Stimulated activated CD8-positive, alpha-beta memory T cell treated with anti-CD3 and anti-CD28 coated beads, Interleukin-12 subunit alpha, Interleukin-12 subunit beta, amount 100 ng/mL, for 1 hour (primary cell): ENCODE results near the gene PITX2.
"Not testable (repeated sequence)": the region's sequence is repeated elsewhere in the genome, so short reads cannot be mapped to it uniquely, and the experiment has no call there.

Source experiments
- DNase-seq: peaks from one replicate; pipeline ENCODE4 v3.0.0-alpha.2; 2020; ENCODE audit warnings: low read depth

The PITX2 gene

GRCh38 chr4:110610940-110611831 is 11.7 kb downstream of the PITX2 start:
- no peak for DNase-seq

- no peak for DNase-seq
These were observed 12.3 kb downstream of the PITX2 start for GRCh38 chr4:110610620-110610939.

GRCh38 chr4:110609044-110609750 is 13.7 kb downstream of the PITX2 start:
- no peak for DNase-seq

DNA sequence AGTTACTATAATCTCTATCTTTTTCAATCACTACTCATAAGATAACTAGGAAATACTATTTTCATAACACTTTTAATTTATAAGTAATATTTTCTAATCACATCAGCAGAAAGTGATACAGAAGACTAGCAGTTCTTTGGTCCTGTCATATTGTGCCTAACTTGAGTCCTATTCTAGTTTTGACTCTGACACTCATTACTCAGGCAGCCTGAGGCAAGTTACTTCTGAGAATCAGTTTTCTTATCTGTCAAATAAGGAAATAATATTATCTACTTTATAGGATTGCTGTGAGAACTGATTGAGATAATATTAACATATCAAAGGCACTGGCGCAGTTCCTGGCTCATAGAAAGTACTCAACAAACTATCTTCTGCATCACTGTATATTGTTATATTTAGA is 17.8 kb downstream of the PITX2 start:
- no peak for DNase-seq

GRCh38 chr4:110602061-110602460 is 20.8 kb downstream of the PITX2 start:
- DNase-seq, result no peak

- no peak for DNase-seq
These were observed 25.3 kb downstream of the PITX2 start for GRCh38 chr4:110597582-110597981.

DNA sequence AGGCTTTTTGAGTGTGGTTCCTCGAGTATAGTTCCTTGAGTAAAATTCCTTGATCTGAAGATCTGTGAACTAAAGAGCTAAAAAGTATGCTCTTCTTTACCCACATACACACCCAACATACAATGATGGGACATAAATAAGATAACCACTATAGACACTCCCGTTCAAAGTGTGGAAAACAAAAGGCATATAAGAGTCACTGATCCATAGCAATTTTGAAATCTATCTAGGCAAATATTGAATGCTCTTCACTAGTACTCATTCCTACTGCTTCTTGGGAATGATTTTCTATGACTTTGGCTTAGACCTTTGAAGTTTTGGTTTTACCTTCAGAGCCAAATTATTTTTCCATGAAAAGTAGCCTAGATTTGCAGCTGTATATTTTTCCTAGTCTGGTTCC is 26.4 kb downstream of the PITX2 start:
- no peak for DNase-seq

- DNase-seq, result no peak
These were observed 27.3 kb downstream of the PITX2 start for GRCh38 chr4:110595583-110595982.

DNA sequence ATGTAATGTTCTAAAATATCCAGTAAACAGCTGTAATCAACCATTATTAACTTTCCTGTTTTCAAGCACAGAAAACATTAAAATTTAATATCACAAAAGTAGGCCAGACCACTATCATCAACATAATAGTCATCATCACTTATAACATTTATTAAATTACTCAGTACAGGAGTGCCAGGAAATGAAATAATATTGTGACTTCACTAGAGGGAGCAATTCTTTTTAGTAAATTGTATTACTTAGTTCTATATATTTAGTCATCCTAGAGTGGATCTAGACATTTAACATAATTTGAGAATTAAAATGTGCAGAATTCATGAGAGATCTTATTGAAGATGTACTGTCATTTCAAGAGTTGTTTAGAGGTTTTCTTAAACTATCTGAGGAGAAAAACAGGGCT is 33.6 kb downstream of the PITX2 start:
- DNase-seq, result no peak

GRCh38 chr4:110587666-110588285 is 35.1 kb downstream of the PITX2 start:
- no peak for DNase-seq

DNA sequence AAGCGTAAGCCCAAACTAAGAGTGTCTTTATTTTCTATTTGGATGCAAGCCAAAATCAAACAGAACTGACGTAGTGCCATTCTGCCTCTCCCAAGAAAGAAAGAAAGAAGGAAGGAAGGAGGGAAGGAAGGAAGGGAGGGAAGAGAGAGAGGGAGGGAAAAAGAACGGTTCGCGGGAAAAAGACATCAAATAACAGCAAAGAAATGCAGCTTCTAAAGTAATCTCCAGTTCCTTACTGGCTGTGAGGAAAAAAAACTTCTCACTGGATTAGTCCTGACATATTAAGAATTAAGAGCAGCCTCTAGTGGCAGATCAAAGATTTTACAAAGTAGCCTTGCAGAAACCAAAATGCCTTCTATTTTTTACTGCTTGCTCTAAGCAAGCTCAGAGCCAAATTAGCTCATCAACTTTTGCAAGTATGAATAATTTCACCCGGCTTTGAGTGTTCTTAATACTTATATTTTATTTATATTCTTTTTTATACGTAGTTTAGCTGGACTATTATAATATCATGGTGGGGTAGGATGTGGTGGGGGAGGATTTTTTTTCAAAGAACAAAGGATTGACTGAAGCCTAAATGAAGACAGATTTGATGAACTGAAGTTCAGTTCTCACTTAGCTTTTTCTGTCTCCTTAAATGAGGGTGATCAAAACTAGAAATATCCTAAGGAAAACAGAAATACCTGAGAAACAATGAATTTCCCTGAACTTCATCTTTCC is 36.6 kb downstream of the PITX2 start:
- no peak for DNase-seq

DNA sequence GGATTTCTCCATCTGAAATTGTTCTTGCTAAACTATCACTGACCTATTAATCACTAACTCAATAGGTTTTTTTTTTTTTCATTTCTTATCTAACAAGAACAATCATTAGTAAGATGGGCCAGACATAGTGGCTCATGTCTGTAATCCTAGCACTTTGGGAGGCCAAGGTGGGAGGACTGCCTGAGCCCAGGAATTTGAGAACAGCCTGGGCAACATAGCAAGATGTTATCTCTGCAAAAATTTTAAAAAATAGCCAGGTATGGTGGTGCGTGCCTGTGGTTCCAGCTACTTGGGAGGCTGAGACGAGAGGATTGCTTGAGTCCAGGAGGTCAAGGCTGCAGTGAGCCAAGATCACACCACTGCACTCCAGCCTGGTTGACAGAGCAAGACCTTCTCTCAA is 46.2 kb downstream of the PITX2 start:
- not testable (repeated sequence) for DNase-seq
